AG04449 (cell line): ENCODE data around the gene ENOX1.

Source experiments
- CTCF ChIA-PET: fragments of 350-600 bp; formaldehyde crosslinking; extraction: SDS; loops from one replicate; lab custom pipeline; 2021; ENCODE audit warnings: antibody characterized with exemption; lab: Yijun Ruan, JAX
- POLR2A ChIA-PET: fragments of 400-600, 350-600 bp; formaldehyde crosslinking; extraction: SDS; loops from one replicate; lab custom pipeline; 2020; ENCODE audit warnings: antibody characterized with exemption, inconsistent platforms; lab: Yijun Ruan, JAX
- DNase-seq: peaks from one replicate; pipeline ENCODE4 v3.0.0-alpha.2; 2010; ENCODE audit warnings: low read depth, low spot score
- H3K4me3 ChIP-seq: 2 replicates; pipeline ENCODE4 v1.5.1; 2011; ENCODE audit warnings: low read depth, mild to moderate bottlenecking, control low read depth, low read length
- TF ChIP-seq, protein P1 (sequence below): IDR thresholded peaks from one replicate; pipeline ENCODE4 v1.5.1; 2011; ENCODE audit warnings: mild to moderate bottlenecking, moderate library complexity, low read length, control low read depth, inconsistent platforms; ENCODE audit not compliant: insufficient read depth; ENCODE audit errors: missing control alignments

Gene ENOX1

DNA sequence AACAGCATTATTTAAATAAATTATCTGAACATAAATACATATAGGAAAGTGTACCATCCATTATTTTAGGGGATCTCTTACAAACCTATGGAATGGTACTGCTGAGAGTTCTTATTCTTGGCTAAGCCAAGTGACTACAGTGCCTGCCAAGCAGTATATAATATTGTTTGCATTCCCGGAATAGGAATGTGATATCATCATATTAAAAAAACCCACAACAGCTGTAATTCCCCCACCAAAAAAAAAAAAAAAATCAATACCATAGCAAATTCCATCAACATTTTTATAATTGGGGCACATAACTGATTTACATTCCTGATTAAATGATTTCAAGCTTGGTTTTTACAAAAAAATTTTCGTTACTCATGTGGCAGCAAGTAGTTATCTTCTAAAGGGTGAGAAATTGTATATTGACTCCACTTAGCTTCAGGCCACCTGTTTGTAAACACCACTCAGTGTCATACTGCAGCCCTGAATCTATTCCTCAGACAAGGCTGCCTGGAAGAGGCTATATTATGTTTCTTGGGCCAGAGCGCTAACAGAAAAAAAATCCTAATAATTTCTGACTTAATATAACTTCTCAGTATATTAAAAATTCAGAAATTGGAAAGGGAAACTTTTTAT is 485.3 kb downstream of the ENOX1 start:
- DNase-seq = no peak
- ChIA-PET POLR2A (no interaction called here), CTCF (interaction anchor here (0.7 to 1.4 kb wide), 3 partner anchors 11 to 485 kb away, joined by 3 read pairs; no protein-coding TSS in a partner anchor)
- TF ChIP-seq, protein P1, sequence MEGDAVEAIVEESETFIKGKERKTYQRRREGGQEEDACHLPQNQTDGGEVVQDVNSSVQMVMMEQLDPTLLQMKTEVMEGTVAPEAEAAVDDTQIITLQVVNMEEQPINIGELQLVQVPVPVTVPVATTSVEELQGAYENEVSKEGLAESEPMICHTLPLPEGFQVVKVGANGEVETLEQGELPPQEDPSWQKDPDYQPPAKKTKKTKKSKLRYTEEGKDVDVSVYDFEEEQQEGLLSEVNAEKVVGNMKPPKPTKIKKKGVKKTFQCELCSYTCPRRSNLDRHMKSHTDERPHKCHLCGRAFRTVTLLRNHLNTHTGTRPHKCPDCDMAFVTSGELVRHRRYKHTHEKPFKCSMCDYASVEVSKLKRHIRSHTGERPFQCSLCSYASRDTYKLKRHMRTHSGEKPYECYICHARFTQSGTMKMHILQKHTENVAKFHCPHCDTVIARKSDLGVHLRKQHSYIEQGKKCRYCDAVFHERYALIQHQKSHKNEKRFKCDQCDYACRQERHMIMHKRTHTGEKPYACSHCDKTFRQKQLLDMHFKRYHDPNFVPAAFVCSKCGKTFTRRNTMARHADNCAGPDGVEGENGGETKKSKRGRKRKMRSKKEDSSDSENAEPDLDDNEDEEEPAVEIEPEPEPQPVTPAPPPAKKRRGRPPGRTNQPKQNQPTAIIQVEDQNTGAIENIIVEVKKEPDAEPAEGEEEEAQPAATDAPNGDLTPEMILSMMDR = no peak
- H3K4me3 ChIP-seq = no peak overlapping the region

DNA sequence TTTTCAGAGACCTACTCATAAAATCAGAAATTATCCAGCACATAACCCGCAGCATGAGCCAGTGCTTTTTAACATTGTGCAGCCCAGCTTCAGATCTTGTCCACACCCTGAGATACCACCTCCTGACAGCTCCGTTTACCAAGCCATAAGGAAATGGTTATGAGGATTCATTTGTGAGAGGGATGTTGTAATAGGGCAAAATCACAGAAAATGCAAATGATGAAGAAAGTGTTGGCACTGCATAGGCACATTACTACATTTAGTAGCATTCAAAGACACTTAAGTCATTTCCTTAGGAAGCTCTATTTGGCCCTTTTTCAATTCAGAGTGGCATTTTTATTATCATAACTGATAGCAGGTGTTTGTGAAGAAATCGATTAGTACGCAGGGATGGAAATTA is 485.9 kb downstream of the ENOX1 start:
- H3K4me3 ChIP-seq = no peak overlapping the region
- POLR2A ChIA-PET = no interaction called here
- CTCF ChIA-PET = interaction anchor here (0.7 kb wide), 1 partner anchor 242 kb away, joined by 3 read pairs; no protein-coding TSS in a partner anchor
- no peak for DNase-seq
- TF ChIP-seq, protein P1 = no peak

DNA sequence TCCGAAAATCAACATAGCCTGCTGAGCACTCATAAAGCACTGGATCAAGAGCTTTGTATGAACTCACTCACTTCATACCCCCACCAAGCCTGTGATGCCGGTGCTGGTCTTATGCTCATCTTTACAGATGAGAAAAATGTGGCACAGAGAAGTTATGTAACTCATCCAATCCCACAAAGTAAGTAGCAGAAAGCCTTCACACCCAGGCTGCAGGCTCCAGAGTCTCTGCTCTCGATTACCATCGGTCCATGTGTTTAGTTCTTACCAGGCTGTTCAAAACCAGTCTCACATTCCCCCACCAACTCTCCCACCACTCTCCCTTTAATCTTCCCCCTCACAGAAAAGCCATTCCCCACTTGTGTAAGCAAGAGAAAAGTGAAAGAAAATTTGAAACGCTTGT is 487.4 kb downstream of the ENOX1 start:
- DNase-seq = no peak
- ChIA-PET POLR2A (interaction anchor here (1.5 kb wide), 1 partner anchor 30 kb away, joined by 3 read pairs; no protein-coding TSS in a partner anchor), CTCF (interaction anchor here (1.0 kb wide), 1 partner anchor 34 kb away, joined by 3 read pairs; no protein-coding TSS in a partner anchor)
- H3K4me3 ChIP-seq = no peak overlapping the region
- TF ChIP-seq, protein P1 = no peak

GRCh38 chr13:43298816-43299215 is 488.0 kb downstream of the ENOX1 start:
- ChIA-PET POLR2A (interaction anchor here (1.5 kb wide), 1 partner anchor 29 kb away, joined by 3 read pairs; no protein-coding TSS in a partner anchor), CTCF (interaction anchor here (1.0 kb wide), 1 partner anchor 34 kb away, joined by 3 read pairs; no protein-coding TSS in a partner anchor)
- no peak for DNase-seq
- TF ChIP-seq, protein P1 = no peak
- H3K4me3 ChIP-seq = no peak overlapping the region

- ChIA-PET POLR2A (interaction anchor here (1.5 kb wide), 1 partner anchor 28 kb away, joined by 3 read pairs; no protein-coding TSS in a partner anchor), CTCF (no interaction called here)
- TF ChIP-seq, protein P1 = no peak
- no peak for DNase-seq
- no peak overlapping the region for H3K4me3 ChIP-seq
Measured at GRCh38 chr13:43297967-43298678, 488.6 kb downstream of the ENOX1 start.

DNA sequence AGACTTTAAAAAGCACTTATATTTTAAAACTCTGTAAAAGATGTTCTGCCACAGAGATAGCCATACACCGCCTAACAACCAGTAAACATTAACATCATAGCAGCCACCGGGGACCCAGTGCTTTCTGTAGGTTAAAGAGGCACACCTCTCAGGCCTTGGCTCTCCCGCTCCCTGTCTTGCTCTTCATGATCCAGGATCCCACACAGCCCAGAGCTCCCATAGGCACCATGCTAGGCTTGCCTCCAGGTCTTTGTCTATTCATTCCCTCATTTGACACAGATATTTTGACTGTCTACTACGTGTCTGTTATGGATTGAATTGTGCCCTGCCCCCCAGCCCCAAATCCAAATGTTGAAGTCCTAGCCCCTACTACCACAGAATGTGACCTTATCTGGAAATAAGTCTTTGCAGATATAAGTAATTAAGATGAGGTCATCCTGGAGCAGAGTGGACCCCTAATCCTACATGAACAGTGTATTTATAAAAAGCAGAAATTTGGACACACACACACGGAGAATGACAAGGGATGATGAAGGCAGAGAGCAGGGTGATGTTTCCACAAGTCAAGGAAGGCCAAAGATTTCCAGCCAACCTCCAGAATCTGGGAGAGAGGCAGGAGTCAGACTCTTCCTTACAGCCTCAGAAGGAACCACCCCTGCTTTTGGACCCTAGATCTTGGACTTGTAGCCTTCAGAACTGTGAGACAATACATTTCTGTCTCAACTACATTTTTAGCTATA is 490.8 kb downstream of the ENOX1 start:
- ChIA-PET POLR2A (no interaction called here), CTCF (no interaction called here)
- no peak for DNase-seq
- H3K4me3 ChIP-seq = no peak overlapping the region
- TF ChIP-seq, protein P1 = no peak
